GM13977 (cell line): ENCODE results near the gene KRTAP16-1.

ENCODE experiments used
- DNase-seq: peaks from one replicate; pipeline ENCODE4 v3.0.0; 2012; ENCODE audit warnings: low spot score
- in situ Hi-C: fragments of 300-500 bp; cut with MboI; formaldehyde crosslinking; loops from one replicate; pipeline ENCODE4 v1.12.0; 2022; ENCODE audit warnings: low sequenced_read_pairs, low pct_unique_long_range_greater_than_20kb, mixed read lengths, inconsistent platforms; ENCODE audit not compliant: unreplicated experiment
- TF ChIP-seq, protein P1 (sequence below): IDR thresholded peaks from 2 replicates; pipeline ENCODE4 v1.5.1; 2012; ENCODE audit warnings: mild to moderate bottlenecking, control low read depth; ENCODE audit not compliant: insufficient read depth; ENCODE audit errors: extremely low read depth, missing control alignments

Gene KRTAP16-1

GRCh38 chr17:41315814-41316445, 6.8 kb upstream of the KRTAP16-1 start:
- no peak for DNase-seq
- in situ Hi-C loops: no loop called here
- TF ChIP-seq, protein P1, sequence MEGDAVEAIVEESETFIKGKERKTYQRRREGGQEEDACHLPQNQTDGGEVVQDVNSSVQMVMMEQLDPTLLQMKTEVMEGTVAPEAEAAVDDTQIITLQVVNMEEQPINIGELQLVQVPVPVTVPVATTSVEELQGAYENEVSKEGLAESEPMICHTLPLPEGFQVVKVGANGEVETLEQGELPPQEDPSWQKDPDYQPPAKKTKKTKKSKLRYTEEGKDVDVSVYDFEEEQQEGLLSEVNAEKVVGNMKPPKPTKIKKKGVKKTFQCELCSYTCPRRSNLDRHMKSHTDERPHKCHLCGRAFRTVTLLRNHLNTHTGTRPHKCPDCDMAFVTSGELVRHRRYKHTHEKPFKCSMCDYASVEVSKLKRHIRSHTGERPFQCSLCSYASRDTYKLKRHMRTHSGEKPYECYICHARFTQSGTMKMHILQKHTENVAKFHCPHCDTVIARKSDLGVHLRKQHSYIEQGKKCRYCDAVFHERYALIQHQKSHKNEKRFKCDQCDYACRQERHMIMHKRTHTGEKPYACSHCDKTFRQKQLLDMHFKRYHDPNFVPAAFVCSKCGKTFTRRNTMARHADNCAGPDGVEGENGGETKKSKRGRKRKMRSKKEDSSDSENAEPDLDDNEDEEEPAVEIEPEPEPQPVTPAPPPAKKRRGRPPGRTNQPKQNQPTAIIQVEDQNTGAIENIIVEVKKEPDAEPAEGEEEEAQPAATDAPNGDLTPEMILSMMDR: no peak

- no peak for DNase-seq
- TF ChIP-seq, protein P1: no peak
- in situ Hi-C loops: no loop called here
Measured at GRCh38 chr17:41315204-41315794, 6.2 kb upstream of the KRTAP16-1 start, which contains the start of gene KRTAP17-1. TSS of gene KRTAP17-1 (minus strand) at chr17:41315710. CDS start at chr17:41315650, 60 bp downstream.

GRCh38 chr17:41311111-41311510, 2.0 kb upstream of the KRTAP16-1 start:
- TF ChIP-seq, protein P1: no peak
- DNase-seq: no peak
- in situ Hi-C loops: no loop called here

DNA sequence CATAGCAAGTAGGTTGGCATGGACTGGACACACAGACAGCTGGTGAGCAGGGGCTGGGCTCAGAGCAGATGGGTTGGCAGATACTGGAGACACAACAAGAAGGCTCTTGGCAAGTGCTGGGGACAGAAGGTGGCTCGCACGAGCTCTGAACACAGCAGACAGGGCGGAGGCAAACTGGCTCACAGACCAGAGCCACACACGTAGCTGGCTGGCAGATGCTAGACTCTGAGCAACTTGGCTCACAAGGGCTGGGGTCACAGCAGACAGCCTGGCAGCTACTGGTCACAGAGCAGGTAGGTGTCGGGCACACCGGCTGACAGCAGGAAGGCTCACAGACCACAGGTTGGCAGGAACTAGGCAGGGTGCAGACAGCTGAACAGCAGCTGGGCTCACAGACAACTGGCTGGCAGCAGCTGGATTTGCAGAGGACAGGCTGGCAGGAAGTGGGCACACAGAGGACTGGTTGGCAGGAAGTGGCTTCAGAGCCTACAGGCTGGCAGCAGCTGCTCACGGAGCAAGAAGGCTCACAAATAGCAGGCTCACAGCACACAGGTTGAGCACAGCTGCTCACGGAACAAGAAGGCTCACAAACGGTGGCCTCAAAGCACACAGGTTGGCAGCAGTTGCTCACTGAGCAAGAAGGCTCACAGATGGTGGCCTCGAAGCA, 725 bp downstream of the KRTAP16-1 start:
- TF ChIP-seq, protein P1: no peak
- no peak for DNase-seq
- in situ Hi-C loops: no loop called here

- in situ Hi-C loops: no loop called here
- no peak for DNase-seq
- TF ChIP-seq, protein P1: no peak
Measured at GRCh38 chr17:41307647-41308046, 1.5 kb downstream of the KRTAP16-1 start.

GRCh38 chr17:41304091-41304490, 5.0 kb downstream of the KRTAP16-1 start:
- DNase-seq: no peak
- in situ Hi-C loops: no loop called here
- TF ChIP-seq, protein P1: no peak
